Activated CD8-positive, alpha-beta memory T cell treated with anti-CD3 and anti-CD28 coated beads for 4 hours (primary cell): ENCODE measurements around the gene PTPRE.

Experiments used
- DNase-seq, 2 donors: peaks; one replicate each; pipeline ENCODE4 v3.0.0-alpha.2; 2020; ENCODE audit warnings: low read depth in 2 of 2

PTPRE gene, protein sequence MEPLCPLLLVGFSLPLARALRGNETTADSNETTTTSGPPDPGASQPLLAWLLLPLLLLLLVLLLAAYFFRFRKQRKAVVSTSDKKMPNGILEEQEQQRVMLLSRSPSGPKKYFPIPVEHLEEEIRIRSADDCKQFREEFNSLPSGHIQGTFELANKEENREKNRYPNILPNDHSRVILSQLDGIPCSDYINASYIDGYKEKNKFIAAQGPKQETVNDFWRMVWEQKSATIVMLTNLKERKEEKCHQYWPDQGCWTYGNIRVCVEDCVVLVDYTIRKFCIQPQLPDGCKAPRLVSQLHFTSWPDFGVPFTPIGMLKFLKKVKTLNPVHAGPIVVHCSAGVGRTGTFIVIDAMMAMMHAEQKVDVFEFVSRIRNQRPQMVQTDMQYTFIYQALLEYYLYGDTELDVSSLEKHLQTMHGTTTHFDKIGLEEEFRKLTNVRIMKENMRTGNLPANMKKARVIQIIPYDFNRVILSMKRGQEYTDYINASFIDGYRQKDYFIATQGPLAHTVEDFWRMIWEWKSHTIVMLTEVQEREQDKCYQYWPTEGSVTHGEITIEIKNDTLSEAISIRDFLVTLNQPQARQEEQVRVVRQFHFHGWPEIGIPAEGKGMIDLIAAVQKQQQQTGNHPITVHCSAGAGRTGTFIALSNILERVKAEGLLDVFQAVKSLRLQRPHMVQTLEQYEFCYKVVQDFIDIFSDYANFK

DNA sequence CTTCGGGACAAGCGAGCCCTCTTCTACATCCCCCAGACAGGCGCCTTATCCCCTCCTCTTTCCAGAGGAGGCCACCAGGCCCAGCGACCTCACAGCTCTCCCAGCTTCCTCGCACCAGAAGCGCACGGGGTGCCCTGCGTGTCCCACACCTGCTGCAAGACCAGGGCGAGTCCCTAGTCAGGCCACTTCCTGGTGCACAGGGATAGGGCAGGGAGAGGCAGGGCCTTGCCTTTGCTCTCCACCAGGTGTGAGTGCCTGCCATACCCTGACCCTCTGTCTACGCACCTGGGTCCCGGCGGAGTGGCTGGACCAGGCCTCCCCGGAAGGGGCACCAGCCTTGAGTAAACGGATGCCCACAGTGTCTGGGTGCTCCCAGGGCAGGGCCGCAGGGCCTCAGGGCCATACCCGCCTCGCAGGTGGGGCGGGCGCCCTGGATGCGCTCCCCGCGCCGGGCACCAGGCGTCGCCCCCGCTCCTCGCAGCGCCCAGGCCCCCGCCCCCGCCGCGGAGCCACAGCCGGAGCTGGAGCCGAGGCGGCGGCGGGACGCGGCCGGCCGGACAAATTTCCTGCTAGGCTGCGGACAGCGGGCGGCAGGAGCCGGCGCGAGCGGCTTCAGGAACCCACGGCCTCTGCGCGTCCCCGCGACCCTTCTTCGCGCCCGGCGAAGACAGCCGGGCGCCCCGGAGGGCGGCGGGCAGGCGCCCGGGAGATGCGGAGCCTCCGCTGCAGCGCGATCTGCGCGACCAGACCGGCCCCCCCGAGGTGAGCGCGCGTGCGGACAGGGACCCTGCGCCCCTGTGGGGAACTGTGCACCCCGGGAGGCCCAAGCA lies at the start of gene PTPRE:
Gene PTPRE (plus strand): TSS at position 556 of the 830 bp plus-strand sequence. CDS start 133,779 bp downstream, outside the sequence.
- peak; percentile 24 to 29 for DNase-seq

DNA sequence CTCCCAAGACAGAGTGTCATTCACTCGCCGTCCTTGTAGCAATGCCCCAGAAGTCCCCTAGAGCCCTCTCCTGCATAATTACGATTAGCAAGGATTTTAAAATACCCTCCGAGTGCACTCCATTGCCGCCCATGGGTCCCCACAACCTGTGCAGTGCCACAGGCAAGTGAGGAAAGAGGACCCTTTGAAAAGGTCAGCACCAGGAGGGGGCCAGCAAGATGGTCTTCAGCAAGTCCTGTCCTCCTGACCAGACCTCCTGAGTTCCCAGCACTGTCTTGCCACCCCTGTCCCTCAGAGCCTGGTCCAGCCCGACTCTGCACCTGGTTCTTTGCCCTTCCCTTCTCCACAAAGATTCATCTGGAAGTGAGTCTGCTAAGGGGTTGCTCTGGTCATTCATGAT lies 46.3 kb upstream of the PTPRE start:
- DNase-seq: no peak

DNA sequence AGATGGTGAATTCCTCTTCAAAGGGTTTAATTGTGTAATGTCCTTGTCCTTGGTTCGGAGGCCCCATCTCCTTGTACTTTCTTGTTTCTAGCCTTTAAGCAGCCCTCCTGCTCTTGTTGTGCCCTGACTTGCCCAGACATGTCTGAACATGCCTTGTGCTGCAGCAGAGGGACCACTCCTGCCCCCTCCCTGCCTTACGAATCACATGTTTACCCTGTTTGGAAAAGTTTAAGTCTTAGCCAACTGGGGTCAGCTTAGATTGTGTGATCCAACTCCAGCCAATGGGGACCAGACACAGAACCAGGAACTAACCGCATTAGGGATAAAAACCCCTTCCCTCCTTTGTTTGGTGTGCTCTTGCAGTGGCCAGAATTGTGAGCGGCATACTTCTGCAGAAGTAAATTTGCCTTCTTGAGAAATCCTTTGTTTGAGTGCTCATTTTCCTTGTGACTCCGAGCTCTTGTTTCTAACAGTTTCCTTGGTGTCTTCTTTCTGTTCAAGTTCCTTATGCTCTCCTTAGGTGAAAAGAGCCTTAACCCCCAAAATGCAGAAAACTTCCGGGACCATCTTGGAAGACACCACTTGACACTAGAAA lies 43.6 kb upstream of the PTPRE start:
- no peak for DNase-seq

DNA sequence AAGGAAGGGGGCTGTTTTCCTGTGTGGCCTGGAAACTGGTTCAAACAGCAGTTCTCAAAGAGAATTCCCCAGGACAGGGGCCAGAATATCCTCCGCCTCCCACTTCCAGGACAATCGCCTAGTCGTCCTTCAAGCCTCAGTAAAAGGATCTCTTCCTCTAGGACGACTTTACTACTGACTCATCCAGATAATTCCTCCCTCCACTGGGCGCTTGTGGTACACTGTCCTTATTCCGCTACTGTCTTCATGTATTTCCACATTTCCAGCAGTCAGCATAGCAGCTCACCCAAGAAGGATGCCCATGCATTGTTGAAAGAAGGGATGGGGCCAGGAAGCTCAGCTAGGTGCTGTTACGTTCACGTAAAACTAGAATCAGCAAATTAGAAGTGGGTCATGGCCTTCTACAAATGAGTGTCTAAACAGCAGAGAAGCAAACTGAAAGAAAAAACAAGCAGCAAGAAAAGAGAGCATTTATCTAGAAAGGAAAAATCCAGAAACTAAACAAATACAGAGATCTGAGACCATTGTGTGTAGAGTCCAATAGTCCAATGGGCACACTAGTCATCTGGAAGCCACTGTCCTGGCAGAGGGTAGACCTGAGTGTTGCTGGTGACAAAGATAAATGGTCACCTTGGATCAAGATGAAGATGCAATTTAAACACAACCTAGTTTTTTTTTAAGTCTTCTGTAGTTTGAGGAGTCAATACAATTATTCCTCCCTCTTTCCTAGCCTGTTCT lies 40.5 kb upstream of the PTPRE start:
- DNase-seq: no peak

DNA sequence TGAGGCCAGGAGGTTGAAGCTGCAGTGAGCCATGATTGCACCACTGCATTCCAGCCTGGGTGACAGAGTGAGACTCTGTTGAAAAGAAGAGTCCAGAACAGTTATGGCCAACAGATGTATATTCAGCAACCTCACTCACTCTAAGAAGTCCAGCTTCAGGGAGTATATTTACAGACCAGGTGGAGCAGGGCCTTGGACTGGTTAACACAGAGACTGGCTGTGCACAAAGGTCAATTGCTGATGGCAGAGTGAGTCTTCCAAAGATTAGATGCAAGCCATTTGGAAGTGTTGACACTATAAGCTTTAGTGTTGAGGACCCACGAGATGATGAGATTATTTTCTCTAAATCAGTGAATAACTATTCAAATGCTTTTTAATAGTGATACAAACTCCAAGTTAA lies 39.1 kb upstream of the PTPRE start:
- no peak for DNase-seq

DNA sequence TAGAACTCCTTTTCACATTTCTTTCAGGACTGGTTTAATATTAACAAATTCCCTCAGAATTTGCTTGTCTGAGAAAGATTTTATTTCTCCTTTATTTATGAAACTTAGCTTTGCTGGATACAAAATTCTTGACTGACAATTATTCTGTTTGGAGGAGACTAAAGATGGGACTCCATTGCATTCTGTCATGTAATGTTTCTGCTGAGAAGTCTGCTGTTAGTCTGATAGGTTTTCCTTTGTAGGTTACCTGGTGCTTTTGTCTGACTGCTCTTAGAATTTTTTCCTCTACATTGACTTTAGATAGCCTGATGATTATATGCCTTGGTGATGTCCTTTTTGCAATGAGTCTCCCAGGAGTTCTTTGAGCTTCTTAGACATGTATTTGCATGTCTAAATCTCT lies 37.6 kb upstream of the PTPRE start:
- no peak for DNase-seq

DNA sequence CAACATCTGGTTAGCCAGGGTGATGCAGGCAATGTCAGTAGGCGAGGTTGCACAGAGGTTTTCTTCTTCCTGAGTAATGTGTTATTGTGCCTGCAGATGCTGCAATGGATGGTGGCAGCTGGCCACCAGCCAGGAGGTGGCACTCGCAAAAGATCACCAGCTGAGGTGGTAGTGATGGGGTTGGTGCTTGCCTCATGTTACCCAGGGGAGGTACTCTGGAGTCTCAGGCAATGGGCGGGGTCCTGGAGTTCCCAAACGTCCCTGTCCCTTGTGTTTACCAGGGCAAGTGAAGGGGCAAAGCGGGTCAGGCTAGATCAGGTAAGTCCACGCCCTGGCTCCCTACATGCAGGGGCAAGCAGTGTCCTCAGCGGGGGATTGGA lies 35.3 kb upstream of the PTPRE start:
- no peak for DNase-seq

DNA sequence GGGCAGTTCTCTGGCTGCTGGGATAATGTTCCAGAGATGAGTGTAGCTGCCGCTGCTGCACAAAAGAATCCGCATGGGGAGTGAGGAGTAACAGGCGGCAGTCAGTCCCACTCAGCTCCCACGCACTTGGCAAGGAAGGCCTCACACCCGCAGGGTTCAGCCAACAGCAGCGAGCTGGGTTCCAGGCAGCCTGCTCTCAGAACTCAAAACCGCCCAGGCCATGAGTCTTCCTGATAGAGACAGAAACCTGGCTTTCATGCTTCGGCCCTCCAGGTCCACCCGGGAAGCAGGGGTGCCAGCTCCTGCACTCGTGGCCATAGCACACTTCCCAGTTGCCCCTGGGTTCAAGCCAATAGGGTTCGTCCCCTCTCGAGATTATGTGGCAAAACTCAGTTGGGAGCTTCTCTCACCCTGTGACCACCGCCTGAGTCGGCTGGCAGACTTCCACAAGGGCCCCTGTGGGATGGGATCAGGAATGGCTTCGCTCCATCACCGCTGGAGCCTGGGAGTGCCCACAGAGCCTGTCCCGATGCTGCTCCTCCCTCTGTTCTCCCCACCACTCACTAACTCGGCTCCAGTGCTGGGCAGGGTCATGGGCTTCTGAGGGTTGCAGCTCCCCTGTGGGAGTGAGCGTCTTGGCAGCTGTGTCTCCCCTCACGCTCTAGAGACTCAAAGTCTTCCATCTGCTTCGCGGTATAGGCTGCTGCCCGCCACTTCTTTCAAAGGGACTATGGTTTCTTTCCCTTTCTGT lies 34.7 kb upstream of the PTPRE start:
- no peak for DNase-seq

DNA sequence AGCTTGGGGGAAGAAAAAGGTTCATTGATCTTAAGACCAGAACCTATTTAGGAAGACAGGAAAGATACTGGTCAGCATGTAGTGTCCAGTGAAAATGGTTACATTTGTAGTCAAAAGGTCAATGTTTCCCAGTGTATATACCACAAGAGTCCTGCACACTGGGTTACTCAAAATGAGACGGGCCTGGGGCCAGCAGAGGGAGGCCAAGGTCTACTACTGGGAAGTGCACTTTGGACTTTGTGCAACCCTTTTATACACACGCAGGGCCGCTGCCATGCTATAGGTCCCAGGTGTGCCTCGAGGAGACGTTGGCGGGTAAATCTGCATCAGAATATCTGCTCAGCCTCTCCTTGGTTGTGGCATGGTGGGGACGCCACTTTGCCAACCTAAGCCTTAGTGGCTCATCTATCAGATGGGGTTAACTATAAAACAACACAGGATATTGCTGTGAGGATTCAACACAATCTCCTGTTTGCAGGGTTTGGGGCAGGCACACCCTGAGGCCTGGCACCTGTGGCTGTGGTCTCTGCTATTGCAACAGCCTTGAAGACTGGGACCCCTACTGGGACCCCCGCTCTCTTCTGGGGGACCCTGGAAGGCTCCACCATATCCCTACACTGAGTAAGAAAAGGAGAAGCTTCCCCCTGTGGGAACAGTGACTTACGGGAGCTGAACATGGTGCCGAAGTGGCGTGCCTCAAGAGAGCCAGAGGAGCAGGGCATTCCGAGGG lies 33.9 kb upstream of the PTPRE start:
- DNase-seq: no peak

DNA sequence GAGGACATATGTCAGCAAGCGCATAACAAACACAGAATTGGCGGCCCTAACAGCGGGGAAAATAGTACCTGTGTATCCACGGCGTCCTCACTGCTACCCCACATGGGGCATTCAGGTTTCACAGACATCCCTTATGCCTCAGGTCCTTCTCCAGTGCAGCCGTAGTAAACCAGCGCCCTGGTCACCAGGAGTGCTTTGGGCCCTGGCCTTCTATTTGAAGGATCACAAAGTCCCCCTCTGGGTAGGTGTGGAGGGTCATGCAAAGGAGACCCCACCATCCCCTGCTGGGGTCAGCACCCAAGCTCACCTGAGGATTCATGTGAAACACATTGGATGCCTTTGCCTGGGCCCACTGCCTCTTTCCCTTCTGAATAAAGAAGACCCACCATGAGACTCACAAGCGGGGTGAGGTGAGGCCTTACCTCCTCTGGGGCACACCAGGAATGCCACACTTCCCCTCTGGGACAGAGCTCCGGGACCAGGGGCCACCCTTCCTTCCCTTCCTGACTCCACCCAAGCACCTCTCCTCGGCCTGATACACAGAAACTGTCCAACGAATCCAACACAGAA lies 32.9 kb upstream of the PTPRE start:
- DNase-seq: no peak

DNA sequence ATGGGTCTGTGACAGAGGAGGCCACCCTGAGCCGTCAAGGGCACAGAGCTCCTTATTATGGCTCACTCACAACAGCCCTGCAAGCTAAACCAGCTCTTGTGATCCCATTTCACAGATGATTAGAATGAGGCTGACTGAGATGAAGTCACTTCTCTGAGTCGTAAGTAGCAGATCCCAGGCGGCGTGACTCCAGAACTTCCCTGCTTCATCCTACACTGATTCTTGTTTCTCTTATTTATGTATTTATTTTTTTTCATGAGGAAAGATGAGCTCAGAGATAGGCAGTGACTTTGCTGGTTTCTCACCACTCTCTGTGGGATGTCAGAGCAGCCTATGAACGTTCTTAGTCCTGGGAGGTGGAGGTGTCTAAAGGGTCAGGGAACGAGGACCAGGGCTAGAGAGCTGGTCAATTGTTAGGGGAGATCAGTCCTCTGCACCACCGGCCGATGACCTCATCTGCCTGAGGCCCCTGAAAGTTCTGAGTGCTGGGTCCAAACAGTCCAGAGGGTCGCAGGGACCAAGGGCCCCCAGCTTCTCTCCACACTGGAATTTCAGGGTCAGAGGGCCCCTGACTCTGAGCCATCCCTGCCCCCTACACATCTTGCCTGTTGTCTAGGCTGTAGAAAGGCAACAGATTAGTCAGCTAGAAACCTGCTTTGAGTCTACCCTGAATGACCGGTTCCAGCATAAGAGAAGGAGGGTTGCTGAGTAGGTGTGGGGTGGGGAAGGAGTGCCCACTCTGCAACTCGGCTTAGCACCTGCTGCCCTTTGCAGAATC lies 32.0 kb upstream of the PTPRE start:
- no peak for DNase-seq

DNA sequence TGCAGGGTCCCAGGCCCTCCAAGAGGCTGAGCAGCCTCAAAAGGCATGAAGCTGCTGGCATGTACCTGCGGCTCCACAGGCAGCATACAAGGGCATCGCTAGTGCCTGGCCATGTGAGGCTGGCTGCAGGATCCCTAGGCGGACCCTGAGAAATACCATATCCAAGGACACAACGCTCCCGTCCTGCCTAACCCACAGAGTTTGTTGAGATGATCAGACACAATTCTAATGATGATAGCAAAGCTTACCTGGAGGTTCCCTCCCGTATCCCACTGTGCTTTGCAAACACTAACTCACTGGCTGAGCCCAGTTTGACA lies 31.5 kb upstream of the PTPRE start:
- no peak for DNase-seq

DNA sequence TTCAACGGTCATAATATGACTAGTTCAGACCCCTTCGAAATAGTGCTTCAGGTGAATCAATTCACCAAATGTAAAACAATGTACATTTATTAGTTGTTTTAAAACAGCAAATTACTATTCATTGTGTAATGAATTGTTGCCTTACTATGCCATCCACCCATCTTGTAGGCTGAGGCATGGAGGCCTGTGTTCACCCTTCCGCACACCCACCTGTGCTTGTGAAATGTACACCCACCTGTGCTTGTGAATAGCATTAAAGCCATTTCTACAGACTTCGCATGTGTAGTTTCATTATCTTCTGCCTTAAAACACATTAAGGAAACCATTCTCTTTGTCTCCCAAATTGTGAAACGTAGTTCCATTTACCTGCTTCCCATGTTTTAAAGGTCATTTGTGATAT lies 31.0 kb upstream of the PTPRE start:
- no peak for DNase-seq

DNA sequence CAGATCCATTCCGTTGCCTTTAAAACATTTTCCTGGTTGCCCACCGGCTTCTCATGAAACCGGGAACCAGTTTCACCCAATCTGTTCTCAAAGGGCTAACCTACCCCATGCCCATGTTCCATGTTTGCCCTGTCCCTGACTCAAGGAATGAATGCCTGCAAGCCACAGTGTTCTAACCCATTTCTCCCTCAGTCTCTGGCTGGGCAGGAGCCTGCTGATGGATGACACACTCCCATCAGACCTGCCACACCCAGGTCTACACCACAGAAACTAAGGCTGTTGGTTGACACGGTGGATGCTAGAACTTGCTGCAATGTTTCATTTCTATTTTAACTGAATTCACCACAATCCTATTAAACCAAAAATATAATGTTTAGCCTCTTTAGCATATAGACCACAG lies 29.8 kb upstream of the PTPRE start:
- no peak for DNase-seq

DNA sequence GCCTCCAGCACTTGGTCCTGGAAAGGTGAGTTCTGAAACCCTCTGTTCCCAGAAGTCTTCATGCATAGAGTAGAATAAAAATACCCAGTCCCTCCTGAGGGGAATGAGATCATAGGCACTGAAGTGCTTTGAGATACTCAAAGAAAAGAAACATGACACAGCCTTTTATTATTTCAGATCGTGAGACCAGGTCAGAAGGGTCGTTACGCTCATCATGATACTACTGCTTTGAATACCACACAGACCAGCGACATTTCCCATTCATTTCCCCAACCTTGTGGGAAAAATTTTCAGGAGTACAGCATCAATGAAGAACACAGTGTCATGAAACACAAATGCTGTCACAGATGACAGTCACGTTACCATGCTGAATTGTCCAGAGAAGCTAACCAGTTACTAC lies 29.2 kb upstream of the PTPRE start:
- DNase-seq: no peak

DNA sequence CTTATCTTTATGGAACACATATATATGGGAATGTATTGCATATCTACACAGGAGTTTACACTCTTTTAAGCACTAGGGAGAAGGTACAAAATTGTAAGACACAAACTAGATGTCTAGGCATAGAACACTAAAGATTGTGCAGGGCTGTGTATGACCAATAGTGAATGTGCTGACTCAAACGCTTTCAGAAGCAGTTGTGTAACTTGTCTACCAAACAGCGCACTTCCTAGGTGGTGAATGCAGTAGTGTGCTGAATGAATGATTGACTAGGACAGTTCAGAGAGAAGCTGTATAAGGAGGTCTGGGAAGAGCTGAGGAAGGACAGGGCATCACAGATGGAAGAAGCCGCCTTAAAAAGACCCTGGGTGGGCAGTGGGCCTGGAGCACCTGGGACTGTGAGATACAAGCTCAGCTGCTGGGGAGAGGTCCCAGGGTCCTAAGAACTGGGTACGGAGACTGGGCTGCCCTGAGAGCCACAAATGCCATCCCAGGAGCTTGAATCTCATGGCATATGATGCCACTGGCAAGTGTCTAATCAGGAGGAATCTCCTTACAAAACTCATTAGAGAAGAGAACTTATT lies 28.3 kb upstream of the PTPRE start:
- DNase-seq: no peak

DNA sequence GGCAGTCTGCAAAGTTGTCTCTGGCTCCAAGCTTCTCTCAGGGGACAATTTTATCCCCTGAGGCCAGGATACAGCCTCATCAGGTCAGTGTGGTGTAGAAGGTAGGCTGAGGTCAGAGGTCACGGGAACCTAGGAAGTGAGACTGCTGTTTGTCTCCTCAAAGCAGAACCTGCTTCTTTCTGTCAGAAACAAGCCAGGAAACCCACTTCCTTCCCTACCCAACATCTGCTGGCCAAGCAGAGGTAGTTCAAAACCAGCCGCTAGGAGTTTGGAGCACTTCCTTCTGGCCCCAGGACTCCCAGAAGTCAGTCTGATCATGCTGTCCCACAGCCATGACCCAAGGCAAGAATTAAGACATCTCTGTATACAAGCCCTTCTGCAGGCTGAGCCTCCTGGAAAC lies 26.3 kb upstream of the PTPRE start:
- DNase-seq: no peak

DNA sequence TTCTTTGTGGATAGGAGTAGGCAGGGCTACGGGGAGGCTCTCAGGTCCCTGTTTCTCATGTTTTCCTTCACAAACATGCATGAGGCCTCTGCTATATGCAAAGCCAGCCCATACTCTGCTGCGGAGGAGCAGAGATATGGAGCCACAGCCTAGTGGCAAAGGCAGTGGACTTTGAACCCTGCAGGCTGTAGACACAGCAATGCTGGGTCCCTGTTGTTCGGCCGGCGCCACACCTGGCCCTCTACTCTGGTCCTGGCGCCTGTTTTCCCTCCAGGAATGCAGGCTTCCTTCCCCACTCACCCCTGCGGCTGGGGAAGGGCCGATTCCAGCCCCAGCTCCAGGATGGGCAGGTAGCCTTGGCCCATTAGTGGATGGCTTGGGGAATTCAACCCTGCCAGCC lies 25.6 kb upstream of the PTPRE start:
- no peak for DNase-seq

DNA sequence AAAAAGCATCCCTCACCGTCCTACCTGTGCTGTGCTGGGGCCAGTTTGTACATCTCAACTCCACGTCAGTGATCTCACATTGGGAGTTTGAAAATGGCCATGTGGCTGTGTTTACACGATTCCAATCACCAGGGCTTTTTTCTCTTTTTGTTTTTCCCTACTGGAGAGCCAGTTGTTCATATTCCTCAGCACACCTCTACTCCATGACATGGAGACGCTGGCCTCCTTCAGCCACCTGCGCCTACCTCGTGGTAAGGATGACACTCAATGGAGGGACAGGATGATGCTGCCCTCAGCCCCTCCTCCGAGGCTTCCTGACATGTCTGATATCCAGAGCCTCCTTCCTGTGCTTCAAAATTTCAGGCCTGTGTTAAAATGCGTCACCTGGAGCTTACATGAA lies 24.5 kb upstream of the PTPRE start:
- no peak for DNase-seq
